Gastrocnemius medialis (tissue), 4 donors: ENCODE data around the gene AKAP13. TPM values are rescaled to one million over a fixed set of nuclear protein-coding genes. Genes with fewer than 3 reads are reported as not detected.

Source experiments
- ATAC-seq, 2 donors: fragments of 150-250 bp; one replicate each; pipeline ENCODE4 v1.9.1; 2016
- DNase-seq, 2 donors: peaks; one replicate each; pipeline ENCODE4 v3.0.0-alpha.2; 2019
- H3K27ac ChIP-seq, 4 donors: fragments of 200-600 bp; sonication (generic); 1 replicate in 1 of 4; 2 replicates in 3 of 4; pipeline ENCODE4 v1.5.1; 2016 to 2018; ENCODE audit warnings: mild to moderate bottlenecking in 2 of 4, moderate library complexity in 1 of 4
- H3K27me3 ChIP-seq, 3 donors: fragments of 200-600 bp; sonication (generic) in 2 of 3; 1 replicate in 1 of 3; 2 replicates in 2 of 3; pipeline versions ENCODE4 v1.5.1 to v1.6.0; 2016 to 2019; ENCODE audit warnings: mild to moderate bottlenecking in 1 of 3, moderate library complexity in 1 of 3
- H3K36me3 ChIP-seq, 2 donors: fragments of 200-600 bp; sonication (generic) in 1 of 2; one replicate each; pipeline ENCODE4 v1.5.1; 2017 to 2018
- H3K4me1 ChIP-seq, 2 donors: fragments of 200-600 bp; sonication (generic) in 1 of 2; one replicate each; pipeline ENCODE4 v1.5.1; 2016 to 2017; ENCODE audit warnings: mild to moderate bottlenecking in 2 of 2
- H3K4me3 ChIP-seq, 4 donors: fragments of 200-600 bp; sonication (generic) in 3 of 4; 1 replicate in 1 of 4; 2 replicates in 3 of 4; pipeline ENCODE4 v1.5.1; 2016 to 2019; ENCODE audit warnings: mild to moderate bottlenecking in 2 of 4
- H3K9me3 ChIP-seq, 3 donors: fragments of 200-600 bp; sonication (generic) in 2 of 3; 1 replicate in 1 of 3; 2 replicates in 2 of 3; pipeline ENCODE4 v1.5.1; 2016 to 2019
- POLR2A ChIP-seq, 2 donors: fragments of 450-650 bp; IDR thresholded peaks; one replicate each; pipeline ENCODE4 v1.6.1; 2017; ENCODE audit warnings: antibody characterized with exemption in 2 of 2, mild to moderate bottlenecking in 2 of 2, moderate library complexity in 2 of 2
- in situ Hi-C, 4 donors: fragments of 200-750 bp; cut with MboI; loops; one replicate each; pipeline versions ENCODE4 v1.15.0 to v1.8.0; 2017; ENCODE audit warnings: low sequenced_read_pairs in 4 of 4
- intact Hi-C: fragments of 100-400 bp; cut with DNase I; formaldehyde crosslinking; loops from one replicate; pipeline ENCODE4 v1.15.1; 2023; ENCODE audit warnings: low total_unique reads
- total RNA-seq, 4 donors: library from RNA; depleted of rRNA; stranded (reverse); fragments of >200 nt; gene quantifications; one replicate each; pipeline versions ENCODE4 v1.1.0 to v1.2.3, GENCODE V29; 2016
- TF ChIP-seq, protein P1 (sequence below), 5 experiments: fragments of 450-650 bp in 3 of 5; fragments of 200-600 bp in 2 of 5; sonication (generic) in 2 of 5; IDR thresholded peaks in 4 of 5; conservative IDR thresholded peaks in 1 of 5; 1 replicate in 4 of 5; 2 replicates in 1 of 5; pipeline ENCODE4 v1.5.1; 2016 to 2019; ENCODE audit warnings: antibody characterized with exemption in 5 of 5, mild to moderate bottlenecking in 3 of 5, moderate library complexity in 3 of 5

AKAP13 gene
- total RNA-seq, 4 donors from 2014 or later: 127 to 481 (median 172) TPM

DNA sequence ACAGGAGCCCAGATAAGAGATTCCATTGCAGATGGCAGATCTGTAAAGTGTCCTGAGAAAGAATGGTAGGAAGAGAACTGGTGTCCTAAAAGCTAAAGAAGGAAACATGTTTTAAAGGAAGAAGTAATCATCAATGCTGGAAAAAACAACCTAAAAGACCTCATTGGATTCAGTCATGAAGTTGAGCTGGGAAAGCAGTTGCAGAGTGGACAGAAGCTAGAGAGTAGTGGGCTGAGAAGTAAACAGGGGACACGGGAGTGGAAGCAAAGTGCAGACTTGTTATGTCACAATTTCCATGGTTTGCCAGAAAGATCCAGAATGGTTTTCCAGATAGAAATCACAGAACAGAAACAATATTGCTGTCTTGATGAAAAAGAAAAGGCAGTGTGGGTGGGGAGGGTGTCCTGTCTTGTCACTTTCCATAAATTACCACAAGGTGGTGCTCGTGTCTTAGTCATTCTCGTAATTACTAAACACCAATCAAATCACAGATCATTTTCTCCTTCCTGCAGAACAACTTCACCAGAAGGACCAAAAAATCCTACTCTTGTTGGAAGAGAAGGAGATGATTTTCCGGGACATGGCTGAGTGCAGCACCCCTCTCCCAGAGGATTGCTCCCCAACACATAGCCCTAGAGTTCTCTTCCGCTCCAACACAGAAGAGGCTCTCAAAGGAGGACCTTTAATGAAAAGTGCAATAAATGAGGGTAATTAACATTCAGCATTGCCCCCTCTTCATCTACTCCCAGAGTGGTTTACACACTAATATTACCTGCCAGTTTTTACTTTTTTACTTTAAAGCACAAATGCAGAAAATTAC is 349.8 kb downstream of the AKAP13 start:
- Histone ChIP-seq H3K4me1 (peaks cover 4 to 9% of the 10 kb centered on the region in 2 donors), H3K27me3 (no peaks in the 10 kb centered on the region), H3K4me3 (no peak overlapping the region), H3K27ac (peak overlapping the region; percentile 53 to 82 (median 63)), H3K36me3 (peaks cover 3 to 80% of the 10 kb centered on the region in 2 donors), H3K9me3 (peaks cover 0 to 11% (median 2%) of the 10 kb centered on the region in 3 donors)
- in situ Hi-C loops: loop anchor here in 2 of 4 donors (5.0 to 10.0 kb wide), 2 partner anchors 105 to 107 kb away; no protein-coding TSS in a partner anchor
- intact Hi-C loops: loop anchor here (1.0 to 5.0 kb wide), 5 partner anchors 15 to 111 kb away; partner anchors contain the start of gene KLHL25
- ATAC-seq: peak; percentile 45 to 65
- TF ChIP-seq POLR2A (IDR thresholded peaks at IDR 0.05): no peak
- TF ChIP-seq, protein P1, sequence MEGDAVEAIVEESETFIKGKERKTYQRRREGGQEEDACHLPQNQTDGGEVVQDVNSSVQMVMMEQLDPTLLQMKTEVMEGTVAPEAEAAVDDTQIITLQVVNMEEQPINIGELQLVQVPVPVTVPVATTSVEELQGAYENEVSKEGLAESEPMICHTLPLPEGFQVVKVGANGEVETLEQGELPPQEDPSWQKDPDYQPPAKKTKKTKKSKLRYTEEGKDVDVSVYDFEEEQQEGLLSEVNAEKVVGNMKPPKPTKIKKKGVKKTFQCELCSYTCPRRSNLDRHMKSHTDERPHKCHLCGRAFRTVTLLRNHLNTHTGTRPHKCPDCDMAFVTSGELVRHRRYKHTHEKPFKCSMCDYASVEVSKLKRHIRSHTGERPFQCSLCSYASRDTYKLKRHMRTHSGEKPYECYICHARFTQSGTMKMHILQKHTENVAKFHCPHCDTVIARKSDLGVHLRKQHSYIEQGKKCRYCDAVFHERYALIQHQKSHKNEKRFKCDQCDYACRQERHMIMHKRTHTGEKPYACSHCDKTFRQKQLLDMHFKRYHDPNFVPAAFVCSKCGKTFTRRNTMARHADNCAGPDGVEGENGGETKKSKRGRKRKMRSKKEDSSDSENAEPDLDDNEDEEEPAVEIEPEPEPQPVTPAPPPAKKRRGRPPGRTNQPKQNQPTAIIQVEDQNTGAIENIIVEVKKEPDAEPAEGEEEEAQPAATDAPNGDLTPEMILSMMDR (IDR thresholded peaks at IDR 0.05 in 4 of 5, conservative IDR thresholded peaks at IDR 0.05 in 1 of 5): peak; percentile 73 to 82 (median 76)
- DNase-seq: no peak

DNA sequence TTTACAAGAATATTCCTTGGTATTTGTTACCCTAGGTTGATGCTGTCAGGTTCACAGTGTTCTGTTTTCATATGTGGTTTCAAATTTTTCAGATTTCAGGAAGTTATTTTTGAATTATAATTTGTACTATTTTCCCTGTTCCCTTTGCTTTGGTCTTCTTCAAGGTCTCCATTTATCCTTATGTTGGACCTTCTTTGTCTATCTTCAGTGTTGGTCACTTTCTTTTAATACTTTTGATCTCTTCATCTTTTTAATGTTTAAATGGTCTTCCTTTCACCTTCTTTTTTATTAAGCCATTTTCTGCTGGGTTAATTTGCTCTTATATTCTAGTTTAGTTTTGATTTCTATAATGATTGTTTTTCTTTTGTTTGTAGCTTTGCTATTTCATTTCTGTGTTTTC is 353.0 kb downstream of the AKAP13 start:
- no peaks in the 10 kb centered on the region for H3K27me3 ChIP-seq
- H3K36me3 ChIP-seq: peaks cover 9 to 77% of the 10 kb centered on the region in 2 donors
- TF ChIP-seq, protein P1 (IDR thresholded peaks at IDR 0.05 in 4 of 5, conservative IDR thresholded peaks at IDR 0.05 in 1 of 5): no peak
- TF ChIP-seq POLR2A (IDR thresholded peaks at IDR 0.05): no peak
- no peaks in the 10 kb centered on the region for H3K4me1 ChIP-seq
- DNase-seq: no peak
- H3K9me3 ChIP-seq: peaks cover 0 to 11% (median 2%) of the 10 kb centered on the region in 3 donors
- no peak overlapping the region for H3K4me3 ChIP-seq
- in situ Hi-C loops (loop anchor here in 2 of 4 donors (5.0 to 10.0 kb wide), 2 partner anchors 101 to 104 kb away; no protein-coding TSS in a partner anchor), intact Hi-C loops (loop anchor here (5.0 kb wide), 2 partner anchors 34 to 59 kb away; partner anchors contain the start of gene KLHL25)
- H3K27ac ChIP-seq: no peak overlapping the region
- ATAC-seq: no peak

DNA sequence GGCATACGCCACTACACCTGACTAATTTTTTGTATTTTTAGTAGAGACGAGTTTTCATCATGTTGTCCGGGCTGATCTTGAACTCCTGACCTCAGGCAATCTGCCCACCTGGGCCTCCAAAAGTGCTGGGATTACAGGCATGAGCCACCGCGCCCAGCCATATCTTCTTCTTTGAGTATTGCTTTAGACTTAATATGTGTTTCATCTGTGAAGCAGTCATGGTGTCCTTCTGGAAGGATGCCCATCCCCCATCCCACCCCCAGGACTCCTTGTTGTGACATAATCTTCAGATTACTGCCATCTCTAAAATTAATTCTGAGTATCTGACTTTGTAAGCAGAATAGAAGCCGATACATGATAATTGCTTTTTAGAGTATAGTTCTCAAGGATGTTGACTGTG is 356.7 kb downstream of the AKAP13 start:
- Histone ChIP-seq H3K27ac (peak overlapping the region in 2 of 4 donors; percentile 2 to 27), H3K9me3 (peaks cover 0 to 11% (median 2%) of the 10 kb centered on the region in 3 donors), H3K4me3 (no peak overlapping the region), H3K27me3 (no peaks in the 10 kb centered on the region), H3K4me1 (peaks cover 9 to 10% of the 10 kb centered on the region in 2 donors), H3K36me3 (peaks cover 9 to 85% of the 10 kb centered on the region in 2 donors)
- in situ Hi-C loops (loop anchor here in 1 of 4 donors (10.0 kb wide), 1 partner anchor 98 kb away; no protein-coding TSS in a partner anchor), intact Hi-C loops (loop anchor here (5.0 kb wide), 1 partner anchor 40 kb away; no protein-coding TSS in a partner anchor)
- no peak for TF ChIP-seq POLR2A (IDR thresholded peaks at IDR 0.05)
- TF ChIP-seq, protein P1 (IDR thresholded peaks at IDR 0.05 in 4 of 5, conservative IDR thresholded peaks at IDR 0.05 in 1 of 5): no peak
- DNase-seq (no peak), ATAC-seq (no peak)

DNA sequence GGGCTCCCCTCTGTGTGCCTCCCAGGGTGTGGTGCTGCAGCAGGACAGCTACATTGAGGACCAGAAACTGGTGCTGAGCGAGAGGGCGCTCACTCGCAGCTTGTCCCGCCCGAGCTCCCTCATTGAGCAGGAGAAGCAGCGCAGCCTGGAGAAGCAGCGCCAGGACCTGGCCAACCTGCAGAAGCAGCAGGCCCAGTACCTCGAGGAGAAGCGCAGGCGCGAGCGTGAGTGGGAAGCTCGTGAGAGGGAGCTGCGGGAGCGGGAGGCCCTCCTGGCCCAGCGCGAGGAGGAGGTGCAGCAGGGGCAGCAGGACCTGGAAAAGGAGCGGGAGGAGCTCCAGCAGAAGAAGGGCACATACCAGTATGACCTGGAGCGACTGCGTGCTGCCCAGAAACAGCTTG is 360.6 kb downstream of the AKAP13 start:
- peaks cover 0 to 84% of the 10 kb centered on the region in 2 donors for H3K36me3 ChIP-seq
- no peak overlapping the region for H3K4me3 ChIP-seq
- H3K4me1 ChIP-seq: peaks cover 10 to 18% of the 10 kb centered on the region in 2 donors
- ATAC-seq (no peak), DNase-seq (no peak)
- H3K27ac ChIP-seq: peak overlapping the region in 2 of 4 donors; percentile 11 to 59
- no peaks in the 10 kb centered on the region for H3K9me3 ChIP-seq
- TF ChIP-seq POLR2A (IDR thresholded peaks at IDR 0.05): no peak
- TF ChIP-seq, protein P1 (IDR thresholded peaks at IDR 0.05 in 4 of 5, conservative IDR thresholded peaks at IDR 0.05 in 1 of 5): no peak
- in situ Hi-C loops (loop anchor here in 1 of 4 donors (5.0 kb wide), 1 partner anchor 91 kb away; no protein-coding TSS in a partner anchor), intact Hi-C loops (no loop called here)
- H3K27me3 ChIP-seq: no peaks in the 10 kb centered on the region
